Activated T-cell treated with anti-CD3 and anti-CD28 coated beads for 24 hours (primary cell): Measurements from ENCODE around the gene PFKFB3.
"Not testable (repeated sequence)": the region's sequence is repeated elsewhere in the genome, so short reads cannot be mapped to it uniquely, and the experiment has no call there.

Source experiments
- DNase-seq: peaks from one replicate; pipeline ENCODE4 v3.0.0-alpha.2; 2020; ENCODE audit warnings: low read depth

Gene PFKFB3

DNA sequence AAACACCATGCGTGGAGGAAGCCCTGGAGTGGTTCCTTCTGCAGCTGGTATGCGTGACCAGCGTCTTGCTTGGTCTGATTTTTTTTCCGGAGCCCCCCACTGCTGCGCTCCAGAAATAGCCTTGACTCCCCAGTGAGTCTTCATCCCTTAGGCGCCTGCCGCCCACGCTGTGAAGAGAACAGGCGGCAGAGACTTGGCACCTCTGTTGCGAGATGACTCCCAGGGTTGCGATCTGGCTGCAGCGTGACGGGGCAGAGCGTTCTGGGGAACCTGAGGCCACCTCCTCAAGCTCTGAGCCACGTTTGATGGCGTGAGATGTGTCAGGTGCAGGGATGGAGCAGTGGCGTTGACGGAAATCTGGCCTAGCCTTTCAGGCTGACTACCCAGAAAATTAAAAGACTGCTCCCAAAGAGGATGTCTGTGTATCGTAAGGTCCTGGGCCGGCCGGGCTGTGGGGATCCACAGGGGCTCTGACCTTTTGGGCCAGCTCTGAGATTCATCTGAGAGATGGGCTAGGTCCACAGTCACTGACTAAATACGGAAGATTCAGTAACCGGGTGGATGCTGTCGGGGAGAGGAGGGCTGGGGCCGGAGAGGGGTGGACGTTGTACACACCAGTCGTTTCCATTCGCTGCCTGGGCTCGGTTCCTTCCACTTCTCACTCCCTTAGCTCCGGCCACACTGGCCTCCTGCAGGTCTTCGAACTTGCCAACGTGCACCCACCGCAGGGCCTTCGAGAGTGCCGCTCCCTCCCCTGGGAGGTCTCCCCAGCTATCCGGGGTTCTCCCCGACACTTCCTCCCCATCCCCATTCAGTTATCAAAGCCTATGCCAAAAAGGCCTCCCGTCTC lies 33.8 kb downstream of the PFKFB3 start:
- DNase-seq, result no peak

DNA sequence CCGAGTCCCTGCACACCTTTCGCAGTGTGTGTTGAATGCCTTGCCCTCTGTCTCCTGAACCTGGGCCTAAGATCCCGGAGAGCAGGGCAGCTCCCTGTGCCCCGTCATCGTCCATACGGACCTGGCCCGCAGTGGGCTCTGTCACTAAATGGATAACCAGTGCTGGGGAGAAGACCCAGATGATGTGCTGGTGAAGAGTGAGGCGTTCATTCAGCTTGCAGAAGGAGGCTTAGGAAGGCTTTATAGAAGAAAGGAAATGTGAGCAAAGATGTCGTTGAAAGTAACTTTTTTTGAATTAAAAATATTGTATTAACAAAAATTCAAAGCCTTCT lies 34.4 kb downstream of the PFKFB3 start:
- DNase-seq, result no peak

DNA sequence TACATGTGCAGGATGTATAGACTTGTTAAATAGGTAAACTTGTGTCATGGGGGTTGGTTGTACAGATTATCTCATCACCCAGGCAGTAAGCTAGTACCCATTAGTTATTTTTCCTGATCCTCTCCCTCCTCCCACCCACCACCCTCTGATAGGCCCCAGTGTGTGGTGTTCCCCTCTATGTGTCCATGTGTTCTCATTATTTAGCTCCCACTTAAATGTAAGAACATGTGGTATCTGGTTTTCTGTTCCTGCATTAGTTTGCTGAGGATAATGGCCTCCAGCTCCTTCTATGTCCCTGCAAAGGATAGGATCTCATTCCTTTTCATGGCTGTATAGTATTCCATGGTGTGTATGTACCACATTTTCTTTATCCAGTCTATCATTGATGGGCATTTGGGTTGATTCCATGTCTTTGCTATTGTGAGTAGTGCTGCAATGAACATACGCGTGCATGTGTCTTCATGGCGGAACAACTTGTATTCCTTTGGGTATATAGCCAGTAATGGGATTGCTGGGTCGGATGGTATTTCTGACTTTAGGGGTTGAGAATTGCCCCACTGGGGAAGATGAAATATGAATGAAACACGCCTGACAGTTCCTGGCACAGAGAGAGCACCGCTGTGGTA lies 36.0 kb downstream of the PFKFB3 start:
- not testable (repeated sequence) for DNase-seq

DNA sequence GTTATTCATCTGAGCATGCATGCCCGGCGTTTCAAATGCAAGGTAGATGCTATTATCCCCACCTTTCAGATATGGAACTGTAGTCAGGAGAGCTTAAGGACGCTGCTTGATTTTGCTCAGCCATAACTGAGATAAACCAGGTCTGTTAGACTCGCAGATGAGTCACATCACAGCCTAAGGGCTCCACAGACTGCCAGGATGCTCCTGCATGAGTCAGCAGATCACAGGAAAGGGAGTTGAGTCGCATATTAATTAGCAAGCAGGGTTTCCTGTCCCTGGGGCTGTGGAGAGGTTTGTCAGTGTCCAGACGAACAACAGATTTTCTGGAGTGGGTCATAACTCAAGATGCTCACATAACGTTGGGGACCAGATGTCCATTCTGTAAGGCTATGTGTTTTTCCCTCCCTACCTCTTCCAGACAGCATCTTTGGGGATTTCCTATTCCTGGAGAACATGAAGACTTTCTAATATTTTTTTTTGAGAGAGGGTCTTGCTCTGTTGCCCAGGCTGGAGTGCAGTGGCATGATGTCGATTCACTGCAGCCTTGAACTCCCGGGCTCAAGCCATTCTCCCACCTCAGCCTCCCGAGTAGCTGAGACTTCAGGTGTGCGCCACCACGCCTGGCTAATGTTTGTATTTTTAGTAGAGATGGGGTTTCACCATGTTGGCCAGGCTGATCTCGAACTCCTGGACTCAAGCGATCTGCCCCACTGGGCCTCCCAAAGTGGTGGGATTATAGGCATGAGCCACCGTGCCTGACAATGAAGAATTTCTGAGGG lies 36.7 kb downstream of the PFKFB3 start:
- peak; percentile 69 for DNase-seq

DNA sequence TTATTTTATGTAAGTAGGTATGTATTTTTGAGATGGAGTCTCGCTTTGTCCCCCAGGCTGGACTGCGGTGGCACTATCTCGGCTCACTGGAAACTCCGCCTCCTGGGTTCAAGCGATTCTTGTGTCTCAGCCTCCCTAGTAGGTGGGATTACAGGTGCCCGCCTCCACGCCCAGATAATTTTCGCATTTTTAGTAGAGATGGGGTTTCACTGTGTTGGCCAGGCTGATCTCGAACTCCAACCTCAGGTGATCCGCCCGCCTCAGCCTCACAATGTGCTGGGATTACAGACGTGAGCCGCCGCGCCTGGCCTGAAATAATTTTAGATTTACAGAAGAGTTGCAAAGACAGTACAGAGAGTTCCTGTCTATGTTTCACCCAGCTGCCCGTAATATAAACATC lies 37.5 kb downstream of the PFKFB3 start:
- DNase-seq, result no peak

DNA sequence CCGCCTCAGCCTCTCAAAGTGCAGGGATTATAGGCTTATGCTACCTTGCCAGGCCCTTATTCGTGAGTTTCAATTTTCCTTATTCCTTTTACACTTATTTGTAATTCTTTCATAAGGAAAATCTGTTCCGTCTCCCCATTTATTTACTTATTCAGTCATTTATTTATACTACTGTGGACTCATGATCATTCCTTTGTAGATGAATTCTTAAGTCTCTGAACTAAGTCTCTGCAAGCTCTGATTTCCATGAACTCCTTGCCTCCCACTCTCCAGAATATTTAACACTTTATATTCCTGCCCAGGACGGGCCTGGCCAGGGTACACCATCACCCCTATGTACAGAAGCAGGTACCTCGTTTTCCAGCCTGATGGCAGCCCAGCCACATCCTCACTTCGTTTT lies 39.4 kb downstream of the PFKFB3 start:
- DNase-seq, result no peak

DNA sequence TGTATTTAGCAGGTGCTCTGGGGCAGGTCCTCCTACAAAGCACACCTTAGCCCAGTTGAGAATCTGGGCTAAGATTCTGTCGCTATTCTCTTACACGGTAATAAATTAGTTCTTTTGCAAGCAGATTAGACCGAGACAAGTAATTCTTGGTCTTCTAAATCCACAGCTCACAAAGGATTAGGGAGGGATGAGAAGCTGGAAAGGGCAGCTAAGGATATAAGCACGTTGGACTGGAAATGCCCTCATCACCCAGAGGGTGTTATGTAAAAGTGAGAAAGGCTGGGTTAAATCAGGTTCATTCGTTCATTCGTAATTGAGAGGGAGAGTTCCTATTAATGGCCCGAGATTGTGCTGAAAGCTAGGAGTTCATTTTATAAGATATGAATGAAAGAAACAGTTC lies 41.8 kb downstream of the PFKFB3 start:
- no peak for DNase-seq

DNA sequence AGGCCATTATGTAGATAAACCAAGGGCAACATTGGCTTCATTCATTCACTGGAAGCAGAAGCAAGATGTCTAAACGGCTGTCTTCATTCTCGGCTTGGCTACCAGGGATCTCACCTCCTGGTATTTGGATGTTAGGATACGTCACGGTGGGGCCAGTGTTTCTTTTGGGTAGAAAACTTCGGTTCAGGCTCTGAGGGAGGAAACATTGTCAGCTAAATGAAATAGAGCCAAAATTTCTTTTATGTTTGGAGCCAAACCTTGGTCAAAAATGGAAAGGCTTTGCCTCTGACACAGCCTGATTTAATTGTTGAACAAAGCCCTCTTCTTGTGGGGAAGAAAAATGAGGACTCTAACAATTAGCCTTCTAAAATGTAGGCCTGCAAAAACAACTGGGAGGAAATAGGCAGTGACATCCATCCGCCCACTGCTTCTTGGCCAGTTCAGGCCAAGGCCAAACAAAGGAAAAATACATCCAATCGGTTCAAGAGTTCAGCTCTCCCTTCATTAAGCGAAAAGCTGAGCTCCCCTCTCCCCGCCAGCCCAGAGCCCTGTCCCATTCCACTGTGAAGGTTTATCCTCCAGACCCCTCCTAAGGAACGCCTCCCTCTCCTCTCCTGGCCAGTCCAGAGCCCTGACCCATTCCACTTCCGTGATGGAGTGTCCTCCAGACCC lies 44.4 kb downstream of the PFKFB3 start:
- no peak for DNase-seq

DNA sequence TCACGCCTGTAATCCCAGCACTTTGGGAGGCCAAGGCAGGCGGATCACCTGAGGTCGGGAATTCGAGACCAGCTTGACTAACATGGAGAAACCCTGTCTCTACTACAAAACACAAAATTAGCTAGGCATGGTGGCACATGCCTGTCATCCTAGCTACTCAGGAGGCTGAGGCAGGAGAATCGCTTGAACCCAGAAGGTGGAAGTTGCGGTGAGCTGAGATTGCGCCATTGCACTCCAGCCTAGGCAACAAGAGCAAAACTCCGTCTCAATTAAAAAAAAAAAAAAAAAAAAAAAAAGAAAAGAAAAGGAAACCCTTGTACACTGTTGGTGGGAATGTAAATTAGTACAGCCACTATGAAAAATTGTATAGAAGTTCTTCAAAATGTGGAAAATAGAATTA lies 46.2 kb downstream of the PFKFB3 start:
- DNase-seq, result not testable (repeated sequence)

DNA sequence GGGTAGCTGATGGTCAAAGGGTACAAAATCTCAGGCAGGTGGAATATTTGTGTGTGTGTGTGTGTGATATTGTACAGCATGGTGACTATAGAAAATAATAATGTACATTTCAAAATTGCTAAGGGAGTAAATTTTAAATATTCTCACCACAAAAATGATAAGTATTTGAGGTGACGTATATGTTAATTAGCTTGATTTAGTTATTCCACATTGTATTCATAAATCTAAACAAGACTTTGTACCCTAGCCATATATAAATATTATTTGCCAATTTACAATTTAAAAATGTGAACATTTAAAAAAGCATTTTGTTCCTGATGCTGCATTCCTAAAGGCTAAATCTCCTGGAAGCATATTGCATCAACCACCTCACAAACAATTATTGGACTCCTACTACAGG lies 47.0 kb downstream of the PFKFB3 start:
- no peak for DNase-seq

DNA sequence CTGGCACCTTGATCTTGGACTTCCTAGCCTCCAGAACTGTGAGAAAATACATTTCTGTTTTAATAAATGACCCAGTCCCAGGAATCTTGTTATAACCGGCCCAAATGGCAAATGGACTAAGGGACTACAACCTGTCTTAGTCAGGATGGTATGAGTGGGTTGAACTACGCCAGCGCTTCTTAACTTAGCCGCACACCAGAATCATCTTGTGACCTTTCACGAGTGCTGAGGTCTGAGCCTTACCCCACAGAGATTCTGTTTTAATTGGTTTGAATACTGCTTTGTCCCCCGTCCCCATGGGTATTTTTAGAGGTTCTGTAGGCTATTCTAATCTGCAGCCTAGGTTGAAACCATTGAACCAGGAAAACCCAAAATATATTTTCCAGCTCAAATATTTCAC lies 48.0 kb downstream of the PFKFB3 start:
- no peak for DNase-seq

DNA sequence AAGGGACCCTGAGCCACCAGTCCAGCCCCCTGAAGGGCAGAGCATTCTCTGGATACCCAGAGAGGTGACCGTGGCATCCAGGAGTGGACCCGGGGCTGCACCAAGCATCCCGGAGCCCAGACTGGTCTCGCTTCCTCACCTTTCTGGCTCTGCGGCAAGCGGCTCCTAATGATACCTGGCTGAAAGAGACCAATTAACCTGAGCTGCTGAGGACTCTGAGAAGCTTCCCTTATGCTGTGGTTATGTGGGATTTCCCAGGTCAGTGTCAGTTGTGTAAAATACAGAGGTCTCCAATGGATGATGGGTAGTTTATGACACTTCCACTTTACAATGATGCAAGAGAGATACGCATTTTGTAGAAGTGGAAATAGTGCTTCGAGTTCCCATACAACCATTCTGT lies 51.5 kb downstream of the PFKFB3 start:
- DNase-seq, result no peak

DNA sequence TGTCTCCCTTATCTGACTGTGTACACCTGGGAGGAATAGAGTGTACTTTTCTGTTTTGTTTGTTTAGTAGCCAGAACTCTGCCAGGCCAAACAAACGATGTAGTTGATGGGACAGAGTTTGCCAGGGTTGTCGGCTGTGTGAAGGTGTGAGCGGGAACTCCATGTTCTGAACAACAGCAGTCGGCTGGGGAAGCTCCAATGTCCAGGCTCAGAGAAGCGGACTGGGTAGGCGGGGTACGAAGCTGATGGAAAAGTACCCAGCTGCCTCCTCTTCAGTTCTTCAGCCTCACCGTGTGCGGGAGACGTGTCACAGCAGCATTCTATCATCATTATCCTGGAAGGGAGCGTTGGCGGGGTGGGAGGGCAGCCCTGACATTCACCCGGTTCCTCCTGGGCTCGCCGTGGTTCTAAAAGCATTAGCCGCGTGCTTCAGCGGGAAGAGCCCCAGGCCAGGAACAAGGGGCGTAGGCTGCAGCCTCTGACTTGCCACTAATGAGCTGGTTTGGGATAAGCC lies 52.9 kb downstream of the PFKFB3 start:
- DNase-seq, result no peak

DNA sequence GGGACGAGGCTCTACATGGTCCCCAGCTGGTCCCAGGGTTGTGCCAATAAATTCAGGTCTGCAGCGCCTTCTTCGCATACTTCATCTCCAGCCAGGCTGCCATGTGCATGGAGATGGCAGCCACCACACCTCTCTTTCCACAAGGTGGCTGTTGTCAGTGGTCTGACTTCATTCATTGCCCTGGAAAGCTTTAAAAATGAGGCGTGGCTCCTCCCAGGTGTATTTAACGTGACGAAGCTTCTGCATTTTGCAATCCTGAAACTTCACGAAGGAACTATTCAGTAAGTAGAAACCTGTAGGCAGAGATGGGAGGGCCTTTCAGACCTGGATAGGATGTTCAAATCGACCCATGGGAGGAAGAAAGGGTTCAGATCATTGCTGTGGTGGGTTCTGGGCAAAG lies 53.7 kb downstream of the PFKFB3 start:
- no peak for DNase-seq

DNA sequence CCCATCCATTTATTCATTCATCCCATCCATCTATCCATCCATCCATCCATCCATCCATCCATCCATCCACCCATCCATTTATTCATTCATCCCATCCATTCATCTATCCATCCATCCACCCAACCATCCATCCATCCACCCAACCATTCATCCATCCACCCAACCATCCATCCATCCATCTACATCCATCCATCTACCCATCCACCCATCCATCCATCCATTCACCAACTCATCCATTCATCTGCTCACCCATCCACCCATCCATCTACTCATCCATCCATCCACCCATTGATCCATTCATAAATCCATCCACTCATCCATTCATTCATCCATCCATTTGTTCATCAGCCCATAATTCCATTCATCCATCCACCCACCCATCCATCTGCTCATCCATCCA lies 56.4 kb downstream of the PFKFB3 start:
- DNase-seq, result no peak

DNA sequence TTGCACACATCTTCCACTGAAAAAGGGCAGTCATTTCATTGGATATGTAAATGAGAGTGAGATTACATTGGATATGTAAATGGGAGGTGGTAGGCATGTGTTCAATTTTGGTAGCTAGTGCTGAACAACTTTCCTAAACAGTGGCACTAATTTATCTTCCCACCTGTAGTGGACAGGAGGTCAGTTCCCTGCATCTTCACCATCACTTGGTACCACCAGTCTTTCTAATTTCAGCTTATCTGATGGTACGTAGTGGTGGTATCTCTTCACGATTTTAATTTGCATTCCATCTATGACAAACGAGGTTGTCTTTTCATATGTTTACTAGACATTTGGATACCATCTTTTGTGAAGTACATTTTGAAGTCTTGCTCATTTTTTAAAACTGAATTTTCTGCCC lies 58.1 kb downstream of the PFKFB3 start:
- DNase-seq, result no peak

DNA sequence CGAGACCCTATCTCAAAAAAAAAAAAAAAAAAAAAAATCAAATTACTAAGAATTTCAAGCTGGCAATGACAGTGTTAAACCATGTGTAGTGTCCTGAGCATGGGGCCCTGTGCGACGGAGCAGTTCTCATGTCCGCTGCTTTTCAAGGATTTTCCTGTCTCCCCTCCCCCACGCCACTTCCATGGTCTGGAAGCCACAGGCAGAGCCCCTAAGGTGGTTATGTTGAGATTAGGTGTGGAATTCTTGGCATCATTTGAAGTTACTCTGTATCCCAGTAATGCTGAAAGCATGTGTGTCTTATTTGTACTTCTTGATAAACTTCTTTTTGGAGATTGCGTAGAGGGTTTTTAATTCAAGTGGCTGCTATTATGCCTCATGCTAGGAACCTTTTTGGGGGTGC lies 65.2 kb downstream of the PFKFB3 start:
- no peak for DNase-seq

DNA sequence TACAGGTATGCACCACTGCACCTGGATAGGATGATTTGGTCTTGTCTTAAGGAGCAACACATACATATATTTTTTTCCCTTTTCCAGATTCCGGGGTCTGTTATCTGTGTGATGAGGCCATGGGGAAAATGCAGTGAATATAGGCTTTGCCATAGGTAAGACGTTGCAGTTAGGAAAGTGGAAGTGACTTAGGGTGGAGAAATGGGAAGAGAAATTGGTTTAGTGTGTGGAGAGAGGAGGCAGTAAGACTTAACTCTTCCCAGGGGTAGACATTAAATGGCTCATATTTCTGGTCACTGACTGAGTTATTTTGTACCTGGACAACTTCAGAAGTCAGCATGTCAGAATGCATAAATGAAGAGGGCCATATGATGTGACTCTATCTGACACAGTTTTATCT lies 66.7 kb downstream of the PFKFB3 start:
- DNase-seq, result no peak

DNA sequence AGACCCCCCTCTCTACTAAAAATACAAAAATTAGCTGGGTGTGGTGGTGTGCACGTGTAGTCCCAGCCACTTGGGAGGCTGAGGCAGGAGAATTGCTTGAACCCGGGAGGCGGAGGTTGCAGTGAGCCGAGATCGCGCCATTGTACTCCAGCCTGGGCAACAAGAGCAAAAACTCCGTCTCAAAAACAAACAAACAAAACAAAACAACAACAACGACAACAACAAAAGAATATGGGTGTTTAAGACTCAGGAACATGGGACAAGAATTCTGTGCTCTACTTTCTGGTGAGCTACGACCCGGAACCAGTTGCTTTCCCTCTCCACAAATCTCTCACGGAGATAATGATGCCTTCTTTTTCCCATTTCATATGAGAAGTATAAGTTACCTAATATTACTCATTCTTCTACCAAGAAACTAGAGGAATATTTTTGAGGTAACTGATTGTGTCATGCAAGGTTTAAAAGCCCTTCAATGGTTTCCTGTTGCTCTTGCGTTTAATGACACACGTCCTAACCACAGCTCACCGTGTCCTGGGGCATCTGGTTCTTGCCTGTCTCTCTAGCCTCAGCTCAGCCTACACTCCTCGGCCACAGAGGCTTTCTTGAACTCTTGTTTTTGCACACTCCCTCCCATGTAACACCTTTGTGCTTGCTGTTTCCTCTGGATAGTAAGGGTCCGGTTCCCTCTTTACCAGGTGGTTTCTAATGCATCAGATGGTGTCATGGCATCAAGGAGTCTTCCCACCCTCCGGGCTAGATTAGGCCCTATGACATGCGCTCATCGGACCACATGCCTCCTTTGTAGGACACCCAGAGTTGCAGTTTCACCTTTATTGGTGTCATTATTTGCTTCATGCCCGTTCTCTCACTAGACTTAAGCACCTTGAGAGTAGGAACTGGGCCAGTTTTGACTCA lies 67.5 kb downstream of the PFKFB3 start:
- peak; percentile 60 for DNase-seq

DNA sequence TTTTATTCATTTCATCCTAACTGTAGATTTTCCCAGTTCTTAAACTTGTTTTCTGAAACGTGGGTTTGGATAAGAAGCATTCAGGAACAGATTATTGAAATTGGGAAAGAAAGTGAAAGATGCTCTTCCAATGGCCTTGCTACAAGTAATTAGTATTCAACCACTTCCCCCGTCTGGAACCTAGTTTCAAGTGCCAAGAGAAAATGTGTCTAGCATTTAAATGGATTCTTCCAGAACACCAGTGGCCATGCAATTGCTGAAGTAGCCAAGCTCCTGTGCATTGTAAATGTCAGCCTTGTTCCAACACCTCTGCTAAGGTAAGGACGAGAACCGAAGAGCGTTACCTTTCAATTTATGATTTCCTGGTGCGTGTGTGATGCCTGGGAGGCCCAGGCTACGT lies 68.2 kb downstream of the PFKFB3 start:
- DNase-seq, result no peak

DNA sequence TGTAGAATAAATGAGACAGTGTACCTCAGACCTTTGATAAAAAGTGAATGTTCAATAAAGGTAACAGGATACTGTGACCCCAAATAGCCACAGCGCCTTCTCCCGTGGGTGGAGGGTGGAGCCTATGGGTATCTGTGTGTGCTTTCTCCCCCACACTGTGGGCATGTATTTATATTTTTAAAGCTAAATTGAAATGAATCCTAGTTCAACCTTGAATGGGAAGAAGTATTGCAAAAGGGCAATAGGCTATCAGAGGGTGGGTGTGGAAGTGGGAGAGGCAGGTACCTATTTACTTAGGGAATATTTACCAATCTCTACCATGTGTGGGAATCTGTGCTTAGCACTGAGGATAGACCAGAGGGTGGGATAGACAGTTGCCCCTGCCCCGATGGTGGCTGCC lies 68.9 kb downstream of the PFKFB3 start:
- no peak for DNase-seq
